Mesothelial cell of epicardium (in vitro differentiated cells): Measurements from ENCODE around the gene PGAM2. TPM values are rescaled to one million over a fixed set of nuclear protein-coding genes. Genes with fewer than 3 reads are reported as not detected.

Experiments used
- DNase-seq, 2 experiments: peaks; one replicate each; pipeline ENCODE4 v3.0.0; 2021; ENCODE audit warnings: low spot score in 2 of 2; ENCODE audit not compliant: unreplicated experiment in 2 of 2
- H3K27ac Mint-ChIP-seq: 2 replicates; pipeline ENCODE4 v1.8.0; 2021; ENCODE audit warnings: mixed read lengths
- H3K27me3 Mint-ChIP-seq: 2 replicates; pipeline ENCODE4 v1.8.0; 2021; ENCODE audit warnings: low read depth, mixed read lengths
- H3K36me3 Mint-ChIP-seq: 2 replicates; pipeline ENCODE4 v1.8.0; 2021; ENCODE audit warnings: mixed read lengths
- H3K4me1 Mint-ChIP-seq: 2 replicates; pipeline ENCODE4 v1.8.0; 2021; ENCODE audit warnings: mixed read lengths
- H3K4me3 Mint-ChIP-seq: 2 replicates; pipeline ENCODE4 v1.8.0; 2021; ENCODE audit warnings: mild to moderate bottlenecking, moderate library complexity, mixed read lengths
- H3K9me3 Mint-ChIP-seq: 2 replicates; pipeline ENCODE4 v1.8.0; 2021; ENCODE audit warnings: mixed read lengths
- total RNA-seq: library from RNA; stranded (reverse); gene quantifications from 3 replicates; pipeline ENCODE4 v1.2.1, GENCODE V29; 2021
- TF ChIP-seq, protein P1 (sequence below): fragments of 200-600 bp; sonication (generic); IDR thresholded peaks from one replicate; pipeline ENCODE4 v1.5.0; 2021; ENCODE audit warnings: antibody characterized with exemption; ENCODE audit not compliant: unreplicated experiment

Gene PGAM2
- total RNA-seq, 1 donor from 2014 or later, result 1.2 TPM

DNA sequence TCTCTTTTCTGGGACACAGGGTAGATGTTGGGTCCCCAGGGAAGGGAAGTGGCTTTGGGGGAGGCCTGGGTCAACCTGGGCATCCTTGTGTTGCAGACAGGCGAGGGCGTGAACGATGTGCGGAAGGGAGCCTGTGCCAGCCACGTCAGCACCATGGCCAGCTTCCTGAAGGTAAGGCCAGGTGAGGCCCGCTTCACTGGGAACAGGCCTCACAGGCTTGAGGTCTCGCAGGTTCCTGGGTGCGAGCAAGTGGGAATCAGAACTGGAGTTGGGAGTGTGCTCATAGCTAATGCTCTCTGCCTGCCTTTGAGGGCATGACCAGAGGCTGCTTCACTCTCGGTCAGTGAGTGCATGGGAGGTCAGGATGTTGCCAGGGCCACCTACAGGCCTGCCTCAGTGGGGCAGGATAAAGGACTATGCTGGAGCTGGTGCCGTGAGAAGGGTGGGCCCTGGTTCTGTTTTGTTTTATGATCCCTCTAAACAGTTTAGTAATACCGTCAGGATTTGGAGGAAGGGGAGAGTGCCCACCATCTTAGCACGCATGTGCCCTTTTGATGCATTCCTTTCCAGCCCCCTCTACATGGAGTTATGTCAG is 12.5 kb downstream of the PGAM2 start:
- no peak overlapping the region for H3K27ac Mint-ChIP-seq
- no peak for DNase-seq
- peaks cover 8% of the 10 kb centered on the region for H3K9me3 Mint-ChIP-seq
- no peaks in the 10 kb centered on the region for H3K27me3 Mint-ChIP-seq
- peaks cover 34% of the 10 kb centered on the region for H3K36me3 Mint-ChIP-seq
- TF ChIP-seq, protein P1, sequence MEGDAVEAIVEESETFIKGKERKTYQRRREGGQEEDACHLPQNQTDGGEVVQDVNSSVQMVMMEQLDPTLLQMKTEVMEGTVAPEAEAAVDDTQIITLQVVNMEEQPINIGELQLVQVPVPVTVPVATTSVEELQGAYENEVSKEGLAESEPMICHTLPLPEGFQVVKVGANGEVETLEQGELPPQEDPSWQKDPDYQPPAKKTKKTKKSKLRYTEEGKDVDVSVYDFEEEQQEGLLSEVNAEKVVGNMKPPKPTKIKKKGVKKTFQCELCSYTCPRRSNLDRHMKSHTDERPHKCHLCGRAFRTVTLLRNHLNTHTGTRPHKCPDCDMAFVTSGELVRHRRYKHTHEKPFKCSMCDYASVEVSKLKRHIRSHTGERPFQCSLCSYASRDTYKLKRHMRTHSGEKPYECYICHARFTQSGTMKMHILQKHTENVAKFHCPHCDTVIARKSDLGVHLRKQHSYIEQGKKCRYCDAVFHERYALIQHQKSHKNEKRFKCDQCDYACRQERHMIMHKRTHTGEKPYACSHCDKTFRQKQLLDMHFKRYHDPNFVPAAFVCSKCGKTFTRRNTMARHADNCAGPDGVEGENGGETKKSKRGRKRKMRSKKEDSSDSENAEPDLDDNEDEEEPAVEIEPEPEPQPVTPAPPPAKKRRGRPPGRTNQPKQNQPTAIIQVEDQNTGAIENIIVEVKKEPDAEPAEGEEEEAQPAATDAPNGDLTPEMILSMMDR, result no peak
- H3K4me1 Mint-ChIP-seq, result no peaks in the 10 kb centered on the region
- H3K4me3 Mint-ChIP-seq, result no peak overlapping the region

DNA sequence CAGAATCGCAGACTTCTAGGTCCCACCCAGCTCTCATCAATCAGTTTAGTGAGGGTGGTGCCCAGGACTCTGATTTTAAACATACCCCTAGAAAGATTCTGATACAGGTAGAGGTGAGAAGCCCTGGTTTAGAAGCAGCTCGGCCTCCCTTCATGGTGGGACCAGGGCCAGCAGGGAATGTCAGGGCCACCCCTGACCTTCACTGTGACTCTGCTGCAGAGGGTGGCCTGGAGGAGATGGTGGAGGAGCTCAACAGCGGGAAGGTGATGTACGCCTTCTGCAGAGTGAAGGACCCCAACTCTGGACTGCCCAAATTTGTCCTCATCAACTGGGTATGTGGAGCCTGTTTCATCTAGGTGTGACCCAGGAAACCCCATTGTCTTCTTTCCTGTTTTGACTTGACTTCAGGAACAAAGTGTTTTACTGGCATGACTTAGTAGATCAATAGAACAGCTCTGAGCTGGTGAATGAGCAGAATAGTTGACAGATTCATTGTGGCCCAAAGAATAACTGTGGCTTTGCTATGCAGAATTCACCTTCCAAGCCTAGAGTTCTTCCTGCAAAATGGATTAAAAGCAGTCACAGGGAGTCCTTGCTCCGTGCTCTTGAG is 13.7 kb downstream of the PGAM2 start:
- Mint-ChIP-seq H3K27ac (no peak overlapping the region), H3K36me3 (peaks cover 29% of the 10 kb centered on the region), H3K4me3 (no peak overlapping the region), H3K27me3 (no peaks in the 10 kb centered on the region), H3K9me3 (peaks cover 8% of the 10 kb centered on the region), H3K4me1 (no peaks in the 10 kb centered on the region)
- no peak for DNase-seq
- TF ChIP-seq, protein P1, result no peak

DNA sequence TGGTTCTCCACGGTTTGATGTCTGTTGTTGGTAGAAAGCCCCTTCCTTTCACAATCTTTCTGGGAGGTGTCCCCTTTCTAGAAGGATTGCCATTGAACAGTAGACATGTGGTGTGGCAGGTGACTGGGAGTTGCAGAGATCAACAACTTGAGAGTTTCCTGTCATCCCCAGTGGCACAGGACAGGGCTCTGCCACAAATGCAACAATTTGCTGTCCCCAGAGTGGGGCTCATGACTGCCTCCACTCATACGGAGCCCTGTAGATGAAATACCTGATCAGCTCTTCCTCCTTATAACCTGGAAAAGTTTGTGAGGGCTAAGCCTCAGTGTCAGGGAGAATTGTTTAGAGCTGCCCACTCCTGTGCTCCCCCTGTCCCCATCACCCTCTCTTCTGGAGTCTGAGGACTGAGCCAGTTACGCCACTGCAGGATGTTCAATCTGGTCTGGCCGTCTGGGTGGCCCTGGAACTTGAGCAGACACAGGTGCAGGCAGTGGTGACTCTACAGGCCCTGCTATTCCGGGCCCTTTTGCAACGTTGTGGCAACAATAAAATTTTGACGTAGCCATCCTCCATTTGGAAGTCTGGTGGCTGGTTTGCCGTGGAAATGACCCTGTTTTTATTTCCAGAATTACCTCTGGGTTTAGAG is 14.3 kb downstream of the PGAM2 start:
- peaks cover 2% of the 10 kb centered on the region for H3K4me1 Mint-ChIP-seq
- H3K27me3 Mint-ChIP-seq, result no peaks in the 10 kb centered on the region
- TF ChIP-seq, protein P1, result no peak
- H3K36me3 Mint-ChIP-seq, result peaks cover 24% of the 10 kb centered on the region
- no peak overlapping the region for H3K4me3 Mint-ChIP-seq
- H3K27ac Mint-ChIP-seq, result no peak overlapping the region
- DNase-seq, result no peak
- peaks cover 6% of the 10 kb centered on the region for H3K9me3 Mint-ChIP-seq

DNA sequence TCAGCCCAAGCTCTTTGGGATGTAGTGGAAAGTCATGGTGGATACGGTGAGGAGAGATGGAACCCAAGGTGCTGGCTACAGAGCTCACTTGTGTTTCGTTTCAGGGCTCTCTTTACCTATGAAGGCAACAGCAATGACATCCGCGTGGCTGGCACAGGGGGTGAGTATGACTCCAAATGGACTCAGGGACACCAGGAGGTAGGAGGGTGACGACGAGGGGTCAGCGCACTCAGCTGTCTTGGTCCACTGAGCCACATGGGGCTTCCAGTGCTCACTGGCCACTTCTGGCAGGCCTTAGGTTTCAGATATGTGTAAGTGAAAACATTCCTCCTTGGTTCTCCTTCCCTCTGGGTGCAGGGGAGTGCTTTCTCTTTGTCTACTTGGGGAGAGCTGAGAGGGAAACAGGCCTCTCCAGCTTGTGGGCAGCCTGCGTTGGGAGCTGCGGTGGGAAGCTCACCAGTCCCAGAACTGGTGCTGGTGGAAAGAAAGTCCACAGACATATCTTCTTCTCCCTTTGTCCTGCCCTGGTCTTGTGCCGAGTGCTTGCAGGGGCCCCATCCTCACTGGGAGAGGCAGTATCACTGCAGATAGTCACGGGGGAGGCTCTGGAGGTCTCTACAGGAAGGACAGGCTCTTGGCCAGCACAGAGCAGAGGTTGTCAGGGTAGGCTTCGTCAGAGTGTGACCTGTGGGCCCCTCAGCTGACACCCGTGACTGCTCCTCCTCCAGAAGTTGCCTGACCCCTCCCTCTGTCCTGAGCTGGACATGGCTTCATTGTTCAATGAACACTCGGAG is 15.0 kb downstream of the PGAM2 start:
- no peak for DNase-seq
- H3K27me3 Mint-ChIP-seq, result no peaks in the 10 kb centered on the region
- no peak overlapping the region for H3K4me3 Mint-ChIP-seq
- H3K4me1 Mint-ChIP-seq, result peaks cover 9% of the 10 kb centered on the region
- no peak overlapping the region for H3K27ac Mint-ChIP-seq
- H3K36me3 Mint-ChIP-seq, result peaks cover 17% of the 10 kb centered on the region
- H3K9me3 Mint-ChIP-seq, result no peaks in the 10 kb centered on the region
- TF ChIP-seq, protein P1, result no peak

DNA sequence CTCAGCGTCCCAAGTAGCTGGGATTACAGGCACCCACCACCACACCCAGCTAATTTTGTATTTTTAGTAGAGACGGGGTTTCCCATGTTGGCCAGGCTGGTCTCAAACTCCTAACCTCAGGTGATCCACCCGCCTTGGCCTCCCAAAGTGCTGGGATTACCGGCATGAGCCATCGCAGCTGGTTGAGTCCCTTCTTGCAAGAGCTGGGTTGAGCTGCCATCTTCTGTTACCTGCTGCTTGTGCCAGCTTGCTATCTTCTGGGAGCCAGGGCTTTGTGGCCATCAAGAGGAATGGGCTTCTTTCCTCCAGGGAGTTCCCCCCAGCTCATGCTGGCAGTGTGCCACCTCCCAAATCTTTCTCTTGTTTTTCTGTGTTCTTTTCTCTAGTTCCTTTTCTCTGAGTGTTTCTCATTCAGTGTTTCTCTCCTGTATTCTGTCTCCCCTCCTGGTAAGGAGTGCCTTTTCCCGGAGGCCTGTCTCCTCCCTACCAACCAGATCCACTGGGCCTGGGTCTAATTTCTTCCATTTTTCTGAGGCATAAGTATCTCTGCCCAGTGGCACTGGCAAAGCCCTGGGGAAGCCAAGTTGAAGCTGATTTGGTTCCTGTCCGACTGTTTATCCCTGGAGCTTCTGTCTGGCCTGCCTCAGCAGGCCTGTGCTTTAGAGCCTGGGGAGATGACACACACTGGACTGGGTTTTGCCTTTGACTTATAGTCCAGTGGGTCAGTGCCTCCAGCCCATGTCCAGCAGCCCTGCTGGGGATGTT is 17.2 kb downstream of the PGAM2 start:
- no peak for DNase-seq
- no peak overlapping the region for H3K4me3 Mint-ChIP-seq
- H3K27ac Mint-ChIP-seq, result no peak overlapping the region
- H3K36me3 Mint-ChIP-seq, result peaks cover 10% of the 10 kb centered on the region
- peaks cover 17% of the 10 kb centered on the region for H3K4me1 Mint-ChIP-seq
- no peaks in the 10 kb centered on the region for H3K9me3 Mint-ChIP-seq
- TF ChIP-seq, protein P1, result no peak
- no peaks in the 10 kb centered on the region for H3K27me3 Mint-ChIP-seq
